ENCODE data around the gene NRCAM. TPM values are rescaled to one million over a fixed set of nuclear protein-coding genes. Genes with fewer than 3 reads are reported as not detected.

NRCAM gene
- total RNA-seq, 2 experiments from 2014 or later: 3.4 to 7.0 TPM

GRCh38 chr7:108363659-108364058, 92.6 kb downstream of the NRCAM start:
- ATAC-seq (ENCODE audit: poor library complexity) (no peak), DNase-seq (no peak)
- no peaks in the 10 kb centered on the region for H3K27me3 ChIP-seq (ENCODE audit: control insufficient read depth in 1 of 2, insufficient read depth in 2 of 2, low read length in 2 of 2)
- Mint-ChIP-seq H3K27me3 (peaks cover 5% of the 10 kb centered on the region), H3K4me1 (ENCODE audit: low read depth) (no peaks in the 10 kb centered on the region), H3K27ac (no peak overlapping the region), H3K4me3 (no peak overlapping the region), H3K36me3 (ENCODE audit: low read depth) (no peaks in the 10 kb centered on the region), H3K9me3 (no peaks in the 10 kb centered on the region)
- ChIA-PET POLR2A (no interaction called here), CTCF (no interaction called here)
- no peak overlapping the region for H3K4me3 ChIP-seq (ENCODE audit: low read length)
- no peaks in the 10 kb centered on the region for H3K4me1 ChIP-seq (ENCODE audit: insufficient read depth, low read length)
- no peak for TF ChIP-seq CTCF (IDR thresholded peaks at IDR 0.05)
- intact Hi-C loops (cut with DNase I, micrococcal nuclease): no loop called here
- no peaks in the 10 kb centered on the region for H3K36me3 ChIP-seq (ENCODE audit: insufficient read depth, low read length)
- H3K9me3 ChIP-seq (ENCODE audit: control insufficient read depth in 1 of 2, insufficient read depth in 1 of 2, low read length in 2 of 2): no peaks in the 10 kb centered on the region
- no peak overlapping the region for H3K27ac ChIP-seq (ENCODE audit: low read depth in 1 of 2, low read length in 2 of 2)

GRCh38 chr7:108360058-108360800, 96.0 kb downstream of the NRCAM start:
- Mint-ChIP-seq H3K27me3 (no peaks in the 10 kb centered on the region), H3K27ac (no peak overlapping the region), H3K4me1 (ENCODE audit: low read depth) (no peaks in the 10 kb centered on the region), H3K4me3 (no peak overlapping the region), H3K36me3 (ENCODE audit: low read depth) (no peaks in the 10 kb centered on the region), H3K9me3 (no peaks in the 10 kb centered on the region)
- CTCF ChIA-PET: no interaction called here
- H3K27ac ChIP-seq (ENCODE audit: low read depth in 1 of 2, low read length in 2 of 2): no peak overlapping the region
- H3K4me3 ChIP-seq (ENCODE audit: low read length): no peak overlapping the region
- POLR2A ChIA-PET: no interaction called here
- intact Hi-C loops (cut with DNase I, micrococcal nuclease): no loop called here
- TF ChIP-seq CTCF (IDR thresholded peaks at IDR 0.05): no peak
- no peak for DNase-seq
- H3K36me3 ChIP-seq (ENCODE audit: insufficient read depth, low read length): no peaks in the 10 kb centered on the region
- ATAC-seq (ENCODE audit: poor library complexity): no peak
- H3K4me1 ChIP-seq (ENCODE audit: insufficient read depth, low read length): no peaks in the 10 kb centered on the region
- no peaks in the 10 kb centered on the region for H3K27me3 ChIP-seq (ENCODE audit: control insufficient read depth in 1 of 2, insufficient read depth in 2 of 2, low read length in 2 of 2)
- H3K9me3 ChIP-seq (ENCODE audit: control insufficient read depth in 1 of 2, insufficient read depth in 1 of 2, low read length in 2 of 2): no peaks in the 10 kb centered on the region

GRCh38 chr7:108358553-108358952, 97.7 kb downstream of the NRCAM start:
- POLR2A ChIA-PET: no interaction called here
- no peaks in the 10 kb centered on the region for H3K36me3 ChIP-seq (ENCODE audit: insufficient read depth, low read length)
- no peaks in the 10 kb centered on the region for H3K27me3 ChIP-seq (ENCODE audit: control insufficient read depth in 1 of 2, insufficient read depth in 2 of 2, low read length in 2 of 2)
- Mint-ChIP-seq H3K27me3 (no peaks in the 10 kb centered on the region), H3K27ac (no peak overlapping the region), H3K9me3 (no peaks in the 10 kb centered on the region), H3K36me3 (ENCODE audit: low read depth) (no peaks in the 10 kb centered on the region), H3K4me3 (no peak overlapping the region), H3K4me1 (ENCODE audit: low read depth) (no peaks in the 10 kb centered on the region)
- intact Hi-C loops (cut with DNase I, micrococcal nuclease): no loop called here
- CTCF ChIA-PET: interaction anchor here (1.3 kb wide), 1 partner anchor 8 kb away, joined by 3 read pairs; no protein-coding TSS in a partner anchor
- H3K9me3 ChIP-seq (ENCODE audit: control insufficient read depth in 1 of 2, insufficient read depth in 1 of 2, low read length in 2 of 2): no peaks in the 10 kb centered on the region
- H3K4me1 ChIP-seq (ENCODE audit: insufficient read depth, low read length): no peaks in the 10 kb centered on the region
- H3K4me3 ChIP-seq (ENCODE audit: low read length): no peak overlapping the region
- no peak for ATAC-seq (ENCODE audit: poor library complexity)
- no peak for DNase-seq
- H3K27ac ChIP-seq (ENCODE audit: low read depth in 1 of 2, low read length in 2 of 2): no peak overlapping the region
- no peak for TF ChIP-seq CTCF (IDR thresholded peaks at IDR 0.05)
